ENCODE data around the gene ATP8B3. TPM values are rescaled to one million over a fixed set of nuclear protein-coding genes. Genes with fewer than 3 reads are reported as not detected.

Gene ATP8B3
- total and polyA plus RNA-seq, 9 of the 15 experiments (the other 6 are each of a cell fraction or from before 2014, with no cell fraction given), result 1.2 to 12.3 (median 3.8) TPM

GRCh38 chr19:1855040-1855827 is 43.2 kb upstream of the ATP8B3 start (continued):
- peak; percentile 30 for TF ChIP-seq NEUROD1 (IDR thresholded peaks at IDR 0.05; ENCODE audit: borderline replicate concordance, low read depth, low read length, partially characterized antibody)
- TF ChIP-seq ZBTB7A (IDR thresholded peaks at IDR 0.05; ENCODE audit: borderline replicate concordance, control insufficient read depth, low read depth, low read length), result peak; percentile 67; the same call in 1 of the 2 replicates
- TF ChIP-seq, protein P1, sequence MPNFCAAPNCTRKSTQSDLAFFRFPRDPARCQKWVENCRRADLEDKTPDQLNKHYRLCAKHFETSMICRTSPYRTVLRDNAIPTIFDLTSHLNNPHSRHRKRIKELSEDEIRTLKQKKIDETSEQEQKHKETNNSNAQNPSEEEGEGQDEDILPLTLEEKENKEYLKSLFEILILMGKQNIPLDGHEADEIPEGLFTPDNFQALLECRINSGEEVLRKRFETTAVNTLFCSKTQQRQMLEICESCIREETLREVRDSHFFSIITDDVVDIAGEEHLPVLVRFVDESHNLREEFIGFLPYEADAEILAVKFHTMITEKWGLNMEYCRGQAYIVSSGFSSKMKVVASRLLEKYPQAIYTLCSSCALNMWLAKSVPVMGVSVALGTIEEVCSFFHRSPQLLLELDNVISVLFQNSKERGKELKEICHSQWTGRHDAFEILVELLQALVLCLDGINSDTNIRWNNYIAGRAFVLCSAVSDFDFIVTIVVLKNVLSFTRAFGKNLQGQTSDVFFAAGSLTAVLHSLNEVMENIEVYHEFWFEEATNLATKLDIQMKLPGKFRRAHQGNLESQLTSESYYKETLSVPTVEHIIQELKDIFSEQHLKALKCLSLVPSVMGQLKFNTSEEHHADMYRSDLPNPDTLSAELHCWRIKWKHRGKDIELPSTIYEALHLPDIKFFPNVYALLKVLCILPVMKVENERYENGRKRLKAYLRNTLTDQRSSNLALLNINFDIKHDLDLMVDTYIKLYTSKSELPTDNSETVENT (CRISPR knock-in tag; IDR thresholded peaks at IDR 0.05), result peak; percentile 61
- TF ChIP-seq MYC (IDR thresholded peaks at IDR 0.05; ENCODE audit: low read depth, low read length), result no peak
- 0 out of 2 replicates have a peak, but pooled peaks have one; percentile 47 for TF ChIP-seq MYC (CRISPR knock-in tag; IDR thresholded peaks at IDR 0.05; ENCODE audit: borderline replicate concordance, low read depth)
- TF ChIP-seq, protein P2, sequence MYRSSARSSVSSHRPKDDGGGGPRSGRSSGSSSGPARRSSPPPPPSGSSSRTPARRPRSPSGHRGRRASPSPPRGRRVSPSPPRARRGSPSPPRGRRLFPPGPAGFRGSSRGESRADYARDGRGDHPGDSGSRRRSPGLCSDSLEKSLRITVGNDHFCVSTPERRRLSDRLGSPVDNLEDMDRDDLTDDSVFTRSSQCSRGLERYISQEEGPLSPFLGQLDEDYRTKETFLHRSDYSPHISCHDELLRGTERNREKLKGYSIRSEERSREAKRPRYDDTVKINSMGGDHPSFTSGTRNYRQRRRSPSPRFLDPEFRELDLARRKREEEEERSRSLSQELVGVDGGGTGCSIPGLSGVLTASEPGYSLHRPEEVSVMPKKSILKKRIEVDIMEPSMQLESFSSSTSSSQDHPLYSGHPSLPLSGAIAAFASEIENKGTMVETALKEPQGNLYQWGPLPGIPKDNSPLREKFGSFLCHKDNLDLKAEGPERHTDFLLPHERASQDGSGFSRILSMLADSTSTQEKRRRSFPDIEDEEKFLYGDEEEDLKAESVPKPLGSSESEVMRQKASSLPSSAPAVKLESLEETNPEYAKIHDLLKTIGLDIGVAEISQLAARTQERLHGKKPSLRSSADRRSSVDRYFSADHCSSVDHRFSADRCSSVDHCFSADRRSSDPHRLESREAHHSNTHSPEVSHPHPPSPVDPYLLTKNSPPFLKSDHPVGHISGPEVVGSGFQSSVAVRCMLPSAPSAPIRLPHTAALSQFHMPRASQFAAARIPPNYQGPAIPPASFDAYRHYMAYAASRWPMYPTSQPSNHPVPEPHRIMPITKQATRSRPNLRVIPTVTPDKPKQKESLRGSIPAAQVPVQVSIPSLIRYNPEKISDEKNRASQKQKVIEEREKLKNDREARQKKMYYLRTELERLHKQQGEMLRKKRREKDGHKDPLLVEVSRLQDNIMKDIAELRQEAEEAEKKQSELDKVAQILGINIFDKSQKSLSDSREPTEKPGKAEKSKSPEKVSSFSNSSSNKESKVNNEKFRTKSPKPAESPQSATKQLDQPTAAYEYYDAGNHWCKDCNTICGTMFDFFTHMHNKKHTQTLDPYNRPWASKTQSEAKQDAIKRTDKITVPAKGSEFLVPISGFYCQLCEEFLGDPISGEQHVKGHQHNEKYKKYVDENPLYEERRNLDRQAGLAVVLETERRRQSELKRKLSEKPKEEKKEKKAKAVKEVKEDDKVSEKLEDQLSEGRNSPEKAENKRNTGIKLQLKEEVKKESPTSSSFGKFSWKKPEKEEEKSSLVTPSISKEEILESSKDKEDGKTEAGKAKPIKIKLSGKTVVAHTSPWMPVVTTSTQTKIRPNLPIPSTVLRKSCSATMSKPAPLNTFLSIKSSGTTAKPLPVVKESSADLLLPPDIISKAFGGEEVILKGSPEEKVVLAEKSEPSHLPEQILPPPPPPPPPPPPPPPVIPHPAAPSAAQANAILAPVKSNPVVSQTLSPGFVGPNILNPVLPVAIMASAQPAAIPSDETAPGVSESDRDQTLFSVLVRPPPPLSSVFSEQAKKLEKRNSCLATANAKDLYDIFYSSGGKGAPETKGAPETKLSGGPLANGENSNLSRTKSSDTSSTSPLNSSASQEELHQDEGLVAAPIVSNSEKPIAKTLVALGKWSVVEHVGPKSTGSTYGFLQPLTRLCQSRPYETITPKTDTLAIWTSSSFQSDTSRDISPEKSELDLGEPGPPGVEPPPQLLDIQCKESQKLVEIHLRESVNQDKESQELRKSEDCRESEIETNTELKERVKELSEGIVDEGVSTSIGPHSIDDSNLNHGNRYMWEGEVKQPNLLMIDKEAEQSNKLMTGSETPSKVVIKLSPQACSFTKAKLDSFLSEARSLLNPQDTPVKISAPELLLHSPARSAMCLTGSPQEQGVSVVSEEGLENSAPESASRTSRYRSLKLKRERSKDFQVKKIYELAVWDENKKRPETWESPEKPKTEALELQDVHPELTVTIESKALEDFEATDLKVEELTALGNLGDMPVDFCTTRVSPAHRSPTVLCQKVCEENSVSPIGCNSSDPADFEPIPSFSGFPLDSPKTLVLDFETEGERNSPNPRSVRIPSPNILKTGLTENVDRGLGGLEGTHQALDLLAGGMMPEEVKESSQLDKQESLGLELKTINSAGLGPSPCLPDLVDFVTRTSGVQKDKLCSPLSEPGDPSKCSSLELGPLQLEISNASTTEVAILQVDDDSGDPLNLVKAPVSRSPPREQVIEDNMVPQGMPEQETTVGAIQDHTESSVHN (IDR thresholded peaks at IDR 0.05; ENCODE audit: borderline replicate concordance in 1 of 2, low read depth in 1 of 2), result no peak
- TF ChIP-seq FOXM1 (IDR thresholded peaks at IDR 0.05; ENCODE audit: low read depth), result no peak
- TF ChIP-seq FOXM1 (CRISPR knock-in tag; IDR thresholded peaks at IDR 0.05; ENCODE audit: low read depth), result peak; percentile 62; the same call in 1 of the 2 replicates
- TF ChIP-seq SIN3A (IDR thresholded peaks at IDR 0.05; ENCODE audit: borderline replicate concordance in 2 of 2, control insufficient read depth in 1 of 2, low read depth in 2 of 2, low read length in 2 of 2), result peak in 1 of 2 experiments; percentile 33; a peak in 2 of 4 replicates
- TF ChIP-seq CTCFL (IDR thresholded peaks at IDR 0.05; ENCODE audit: borderline replicate concordance, insufficient read depth, low read depth, low read length, poor library complexity, severe bottlenecking), result no peak
- no peak for TF ChIP-seq SMC3 (conservative IDR thresholded peaks at IDR 0.05; ENCODE audit: insufficient read depth, low read depth, low read length)
- TF ChIP-seq MYNN (IDR thresholded peaks at IDR 0.05), result peak; percentile 84
- no peak for TF ChIP-seq MYNN (CRISPR knock-in tag; IDR thresholded peaks at IDR 0.05)
